ENCODE measurements around the gene SLC35F6. TPM values are rescaled to one million over a fixed set of nuclear protein-coding genes. Genes with fewer than 3 reads are reported as not detected.
"Not testable (repeated sequence)": the region's sequence is repeated elsewhere in the genome, so short reads cannot be mapped to it uniquely, and the experiment has no call there.

Gene SLC35F6
- total RNA-seq, 1 experiment from 2014 or later, result 19.1 TPM

DNA sequence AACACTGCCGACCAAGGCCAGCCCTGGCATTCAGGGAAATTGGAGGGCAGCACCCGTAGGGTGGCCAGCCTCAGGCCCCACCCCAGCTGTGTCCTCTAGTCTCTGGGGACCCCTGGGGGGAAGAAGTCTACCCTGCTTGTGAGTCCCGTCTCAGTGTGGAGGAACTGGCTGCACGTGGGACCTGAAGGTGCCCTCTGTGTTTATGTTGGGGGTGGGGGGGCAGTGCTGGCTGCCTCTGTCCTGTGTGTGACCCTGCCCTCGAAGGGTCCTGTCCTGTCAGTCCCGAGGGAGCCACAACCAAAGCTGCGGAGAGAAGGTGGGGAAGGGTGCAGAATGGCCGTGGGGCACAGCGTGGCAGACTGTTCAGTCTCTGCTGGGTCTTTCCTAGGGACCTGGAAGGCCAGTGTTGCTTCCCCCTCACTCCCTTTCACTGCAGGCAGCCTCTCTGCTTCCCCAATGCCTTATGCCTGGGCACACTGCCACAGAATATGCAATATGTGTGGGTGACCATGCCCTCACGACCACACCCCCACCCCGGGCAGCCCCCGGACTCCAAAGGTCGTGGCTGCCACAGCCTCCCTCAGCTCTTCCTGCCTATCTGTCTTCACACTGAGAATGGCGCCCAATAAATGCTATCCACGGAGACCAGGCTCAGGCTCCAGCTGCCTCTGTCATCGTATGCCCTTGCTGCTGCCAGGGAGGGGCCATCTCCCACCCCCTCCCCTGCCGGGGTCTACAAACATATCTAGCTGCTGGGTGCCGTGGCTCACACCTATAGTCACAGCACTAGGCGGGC is 33.3 kb upstream of the SLC35F6 start:
- no peak for DNase-seq (ENCODE audit: low read depth)

DNA sequence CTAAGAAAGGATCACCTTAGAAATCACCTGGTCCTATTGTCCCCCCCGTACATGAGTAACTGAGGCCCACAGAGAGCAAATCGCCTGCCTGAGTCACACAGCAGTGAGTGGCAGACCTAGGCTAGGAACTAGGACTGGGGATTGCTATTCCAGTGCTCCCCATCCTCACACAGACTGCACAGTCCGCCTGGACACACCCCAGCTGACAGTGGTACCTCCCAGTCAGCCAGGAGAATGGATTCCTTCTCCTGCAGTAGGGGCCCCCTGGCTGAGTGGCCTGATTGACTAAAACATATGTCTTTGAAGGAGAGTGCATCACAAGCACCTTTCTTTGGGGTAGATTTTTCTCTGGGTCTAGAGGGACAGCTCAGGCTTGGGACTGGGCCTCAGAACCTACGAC is 32.4 kb upstream of the SLC35F6 start:
- DNase-seq (ENCODE audit: low read depth), result no peak

DNA sequence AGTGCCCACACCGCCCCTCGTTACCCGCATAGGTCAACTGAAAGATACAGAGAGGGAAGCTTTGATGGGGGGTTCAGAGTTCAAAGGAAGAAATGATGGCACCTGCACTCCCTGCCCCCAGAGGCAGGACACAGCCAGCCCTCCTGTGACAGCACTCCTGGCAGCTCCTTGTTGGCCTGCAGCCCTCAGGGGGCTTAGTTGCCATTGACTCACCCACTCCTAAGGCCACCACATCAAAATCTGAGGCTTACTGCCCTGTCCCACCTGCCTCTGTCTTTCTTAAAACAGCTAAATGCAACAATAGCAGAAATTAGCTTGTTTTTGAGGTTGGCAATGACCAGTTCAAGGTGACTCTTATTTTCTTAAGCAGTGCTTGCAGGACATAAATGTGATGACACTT is 31.6 kb upstream of the SLC35F6 start:
- no peak for DNase-seq (ENCODE audit: low read depth)

DNA sequence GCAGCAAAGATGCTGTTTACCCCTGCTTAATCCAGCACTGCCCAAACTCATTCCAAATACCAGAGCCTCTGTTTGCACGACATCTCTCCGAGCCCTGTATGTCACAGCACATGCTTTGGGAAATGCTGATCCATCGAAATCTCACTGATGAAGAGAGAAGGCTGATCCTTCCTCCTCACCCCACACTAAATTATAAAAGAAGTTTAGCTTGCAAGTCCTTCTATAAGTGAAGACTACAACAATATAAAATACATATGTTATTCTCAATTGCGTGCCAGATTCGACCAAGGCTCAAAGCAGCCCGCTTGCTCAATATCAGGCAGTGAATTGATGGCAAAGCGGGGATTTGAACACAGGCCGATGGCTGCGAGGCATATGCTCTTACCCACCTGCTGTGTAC is 30.7 kb upstream of the SLC35F6 start:
- DNase-seq (ENCODE audit: low read depth), result no peak

DNA sequence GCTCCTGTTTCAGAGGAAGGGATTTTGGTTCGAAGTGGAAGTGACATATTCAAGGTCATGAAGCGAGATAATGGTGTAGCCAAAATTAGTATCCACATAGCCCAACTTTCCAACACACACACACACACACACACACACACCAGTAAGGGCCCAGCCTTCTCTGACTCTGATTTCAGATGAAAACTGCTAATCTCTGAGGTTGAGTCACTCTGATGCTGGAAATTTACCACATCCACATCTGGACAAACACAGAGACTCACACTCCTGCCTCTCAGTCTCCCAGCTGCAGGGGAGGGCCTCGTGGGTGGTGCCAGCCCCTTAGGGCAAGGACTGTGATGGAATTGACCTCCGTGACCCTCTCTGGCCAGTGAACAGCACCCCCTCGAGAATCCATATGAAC is 29.0 kb upstream of the SLC35F6 start:
- DNase-seq (ENCODE audit: low read depth), result peak; percentile 88

DNA sequence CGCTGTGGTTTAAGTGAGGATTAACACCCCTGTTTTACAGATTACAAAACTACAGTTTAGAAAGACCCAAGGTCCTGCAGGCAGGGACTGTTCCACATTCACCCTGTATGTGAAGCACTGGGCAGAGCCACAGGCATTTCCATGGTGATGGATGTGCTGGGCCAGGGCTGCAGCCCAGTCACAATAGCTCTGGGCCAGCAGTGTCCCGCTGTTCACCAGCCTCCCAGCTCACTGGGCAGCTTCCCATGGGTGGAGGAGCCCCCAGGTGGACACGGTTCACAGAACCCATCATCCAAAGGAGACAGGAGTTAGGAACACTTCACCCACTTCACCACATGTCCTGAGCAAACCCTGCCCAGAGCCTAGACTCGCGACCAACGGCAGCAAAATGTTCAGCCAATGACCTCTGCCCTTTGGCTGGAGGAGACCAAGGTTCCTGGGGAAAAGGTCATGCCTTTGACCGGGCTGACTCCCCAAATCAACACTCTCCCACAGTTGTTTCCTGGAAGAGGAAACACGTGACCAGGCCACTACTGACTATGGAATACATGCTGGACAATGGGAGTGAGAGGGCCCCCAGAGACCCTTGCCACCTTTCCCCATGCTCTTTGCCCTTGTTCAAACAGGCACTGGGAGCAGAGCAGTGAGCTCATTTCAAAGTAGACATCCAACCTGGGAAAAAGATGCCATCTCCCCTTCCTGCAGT is 28.0 kb upstream of the SLC35F6 start:
- DNase-seq (ENCODE audit: low read depth), result no peak

DNA sequence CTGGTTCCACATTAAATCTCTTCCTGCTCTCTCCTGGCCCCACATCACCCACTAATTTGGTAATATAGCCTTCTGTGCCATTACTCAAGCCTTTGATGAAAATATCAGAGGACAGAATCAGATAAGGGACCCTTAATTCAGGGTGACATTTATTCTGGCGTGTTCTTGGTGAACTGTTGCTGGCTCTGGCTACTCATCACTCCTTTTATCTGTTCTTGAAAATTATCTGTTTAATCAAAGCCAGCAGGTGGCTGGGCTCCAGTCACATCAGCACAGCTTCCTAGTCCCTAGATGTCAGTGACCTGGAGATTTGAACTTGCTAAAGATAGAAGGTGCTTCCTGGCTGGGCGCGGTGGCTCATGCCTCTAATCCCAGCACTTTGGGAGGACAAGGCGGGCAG is 26.9 kb upstream of the SLC35F6 start:
- DNase-seq (ENCODE audit: low read depth), result no peak

DNA sequence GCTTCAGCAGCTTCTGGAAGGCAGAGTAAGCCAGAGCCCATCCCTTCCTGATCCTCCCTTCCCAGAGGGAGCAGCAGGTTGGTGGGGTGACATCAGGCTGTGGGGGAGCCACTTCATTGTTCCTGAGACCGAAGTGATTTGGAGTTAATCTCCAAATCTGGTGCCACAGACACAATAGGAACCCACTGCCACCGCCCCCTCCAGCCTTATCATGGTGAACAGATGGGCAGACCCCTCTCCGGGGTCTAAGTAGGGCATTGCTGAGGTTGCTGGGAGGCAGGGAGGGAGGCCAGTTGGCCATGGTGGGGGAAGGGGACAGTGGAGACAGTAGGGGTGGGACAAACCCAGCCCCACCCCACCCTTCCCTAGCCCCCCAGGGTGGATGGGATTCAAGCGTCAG is 25.6 kb upstream of the SLC35F6 start:
- DNase-seq (ENCODE audit: low read depth), result no peak

DNA sequence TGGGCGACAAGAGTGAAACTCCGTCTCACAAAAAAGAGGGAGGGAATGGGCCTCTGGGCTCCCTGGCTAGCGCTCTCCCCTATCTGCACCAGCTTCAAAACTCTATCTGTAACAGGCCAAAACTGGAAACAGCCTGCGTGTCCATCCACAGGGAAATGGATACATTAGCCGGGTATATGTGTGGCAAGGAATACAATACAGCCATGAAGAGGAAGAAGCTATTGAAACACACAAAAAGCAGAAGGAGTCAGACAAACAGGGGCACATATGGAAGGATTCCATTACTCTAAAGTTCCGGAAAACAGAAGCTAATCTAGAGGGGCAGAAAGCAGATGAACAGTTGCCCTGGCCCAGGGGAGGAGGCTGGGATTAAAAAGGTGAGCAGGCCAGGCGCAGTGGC is 24.6 kb upstream of the SLC35F6 start:
- no peak for DNase-seq (ENCODE audit: low read depth)

DNA sequence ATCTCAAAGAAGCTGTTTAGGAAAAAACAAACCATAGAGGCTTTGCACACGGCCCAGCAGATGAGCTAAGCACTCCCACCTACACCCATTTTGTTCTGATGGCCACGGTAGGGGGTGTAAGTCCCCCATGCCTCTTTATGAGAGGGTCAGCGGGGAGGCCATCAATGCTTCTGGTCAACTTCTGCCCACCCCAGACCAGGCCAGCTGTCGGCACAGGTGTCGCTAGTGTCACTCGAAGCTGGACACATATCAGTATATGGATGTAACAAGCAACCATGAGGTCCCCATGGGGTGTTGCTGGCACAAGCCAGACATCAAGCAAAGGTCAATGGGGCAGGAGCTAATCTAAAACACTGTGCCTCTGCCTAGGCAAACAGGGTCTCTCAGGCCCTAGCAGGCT is 23.7 kb upstream of the SLC35F6 start:
- DNase-seq (ENCODE audit: low read depth), result no peak

DNA sequence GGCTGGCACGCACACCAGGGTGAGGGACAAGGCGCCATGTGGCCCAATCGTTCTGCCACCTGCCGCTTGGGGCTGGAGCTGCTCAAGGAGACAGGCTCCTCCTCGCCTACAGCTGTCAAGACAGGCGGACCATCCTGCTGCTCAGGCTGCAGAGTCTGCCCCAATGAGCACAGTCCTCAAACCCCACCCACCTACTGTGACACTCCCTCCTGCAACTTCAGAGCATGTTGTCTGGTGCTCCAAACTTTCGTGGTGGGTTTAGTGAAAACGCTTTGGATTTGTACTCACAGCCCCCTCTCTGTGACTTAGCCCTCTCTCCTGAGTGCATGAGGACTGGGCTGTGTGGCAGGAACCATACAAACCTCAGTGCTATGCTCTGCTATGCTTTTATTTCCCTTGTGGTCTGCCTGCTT is 23.2 kb upstream of the SLC35F6 start:
- no peak for DNase-seq (ENCODE audit: low read depth)

DNA sequence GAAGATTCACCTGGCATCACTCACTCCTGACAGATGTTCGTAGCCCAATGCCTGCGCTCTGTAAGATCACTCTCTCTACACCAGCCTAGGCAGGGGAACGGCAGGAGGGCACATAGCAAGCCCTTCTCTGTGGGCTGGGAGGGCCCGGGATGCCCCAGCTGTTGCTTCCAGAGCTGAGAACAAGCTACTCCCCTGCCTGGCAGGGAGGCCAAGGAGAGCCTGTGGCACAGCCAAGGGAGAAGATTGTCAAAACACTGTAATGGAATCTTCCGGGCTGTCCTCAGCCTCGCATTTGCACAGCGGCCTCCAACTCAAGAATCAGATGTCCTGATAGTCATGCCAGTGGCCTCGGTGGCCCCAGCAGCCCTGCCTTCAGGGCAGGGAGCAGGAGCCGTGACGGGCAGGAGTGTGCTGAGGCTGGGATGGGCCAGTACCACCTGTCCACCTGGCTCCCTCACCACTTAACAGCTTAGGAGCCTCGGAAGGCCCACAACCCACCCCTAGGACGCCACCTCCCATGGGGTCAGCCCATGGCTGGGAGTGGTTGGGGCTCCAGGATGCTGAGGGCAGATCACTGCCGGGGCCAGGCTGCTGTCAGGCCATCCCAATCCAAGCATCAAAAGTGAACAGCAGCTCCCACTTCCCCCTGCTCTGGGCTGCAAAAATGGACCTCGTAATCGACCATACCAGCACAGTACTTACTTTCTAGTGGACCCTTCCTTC is 21.9 kb upstream of the SLC35F6 start:
- no peak for DNase-seq (ENCODE audit: low read depth)

DNA sequence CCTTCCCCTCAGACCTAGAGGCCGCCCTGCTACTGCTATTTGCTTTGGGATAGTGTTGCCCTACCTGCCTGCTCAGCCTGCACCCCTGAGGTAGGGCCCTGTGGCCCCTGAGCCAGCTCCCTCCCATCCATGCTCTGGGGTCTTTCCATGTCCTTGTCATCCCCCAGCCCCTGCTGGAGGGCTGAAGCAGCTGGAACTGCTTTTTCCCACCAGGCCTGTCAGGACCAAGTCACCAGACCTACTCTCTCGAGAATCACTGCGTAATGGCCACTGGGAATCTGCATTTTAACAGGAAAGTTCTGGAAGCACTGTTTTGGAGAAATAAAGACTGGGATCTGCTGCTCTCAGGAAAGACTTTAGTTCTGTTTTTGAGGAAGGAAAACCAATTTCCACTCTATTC is 20.2 kb upstream of the SLC35F6 start:
- DNase-seq (ENCODE audit: low read depth), result no peak

DNA sequence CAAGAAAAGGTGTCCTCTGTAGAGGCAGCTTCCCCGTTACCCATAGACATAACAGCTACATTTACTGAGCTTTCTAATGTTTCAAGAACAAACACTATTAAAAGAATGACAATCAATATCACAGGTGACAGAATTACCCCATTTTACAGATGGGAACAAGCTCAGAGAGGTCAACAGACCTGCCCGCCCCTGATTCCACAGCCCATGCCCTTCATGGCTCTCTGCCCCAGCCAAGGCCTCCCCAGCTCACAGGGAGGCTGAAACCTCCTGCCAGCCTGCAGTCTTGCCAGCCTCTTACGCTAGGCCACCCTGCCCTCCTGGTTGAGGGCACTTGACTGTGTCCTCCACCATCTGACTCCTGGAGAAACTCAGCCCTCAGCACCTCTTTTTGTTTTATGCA is 19.1 kb upstream of the SLC35F6 start:
- DNase-seq (ENCODE audit: low read depth), result no peak

DNA sequence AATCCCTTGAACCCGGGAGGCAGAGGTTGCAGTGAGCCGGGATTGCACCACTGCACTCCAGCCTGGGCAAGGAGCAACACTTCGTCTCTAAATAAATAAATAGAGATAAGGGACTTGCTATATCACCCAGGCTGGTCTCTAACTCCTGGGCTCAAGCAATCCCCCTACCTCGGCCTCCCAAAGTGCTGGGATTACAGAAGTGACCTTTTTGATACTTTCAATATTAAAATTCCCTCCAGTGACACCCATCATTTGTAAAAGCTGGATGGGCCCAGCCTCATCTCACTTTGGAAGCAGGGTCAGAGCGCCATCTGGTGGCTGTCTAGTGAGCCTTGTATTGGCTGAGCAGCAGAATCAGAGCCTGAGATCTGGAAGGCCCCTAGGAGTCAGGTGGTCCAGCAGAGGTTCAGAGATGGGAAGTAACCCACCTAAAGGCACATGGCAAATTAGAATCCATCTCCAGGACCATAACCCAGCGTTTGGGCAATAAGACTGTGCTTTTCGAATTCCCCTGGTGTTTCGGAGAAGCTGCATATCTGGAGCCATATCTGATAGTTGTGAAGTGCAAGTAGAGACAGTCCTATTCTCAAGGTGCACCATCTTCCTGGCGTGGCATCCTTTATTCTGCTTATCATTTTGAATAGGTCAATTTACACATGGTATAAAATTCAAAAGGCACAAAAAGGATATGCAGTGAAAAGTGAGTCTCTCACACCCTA is 18.3 kb upstream of the SLC35F6 start:
- peak; percentile 83 for DNase-seq (ENCODE audit: low read depth)

DNA sequence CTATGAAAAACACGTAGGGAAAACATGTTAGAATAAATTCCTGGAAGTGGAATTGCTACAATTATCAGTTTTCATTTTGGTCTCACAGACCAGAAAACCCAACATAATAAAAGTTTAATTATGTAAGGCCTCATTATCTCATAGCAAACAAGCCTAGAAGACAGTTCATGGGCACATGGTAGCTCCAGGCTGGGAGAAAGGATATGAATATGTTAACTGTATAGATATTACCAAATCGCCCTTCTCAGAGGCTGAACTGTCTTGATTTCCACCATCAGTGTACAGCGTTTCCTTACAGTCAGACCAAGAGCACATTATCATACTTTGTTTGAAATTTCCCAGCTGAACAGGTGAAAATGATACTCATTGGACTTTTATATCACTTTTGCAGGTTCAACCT is 17.1 kb upstream of the SLC35F6 start:
- no peak for DNase-seq (ENCODE audit: low read depth)

DNA sequence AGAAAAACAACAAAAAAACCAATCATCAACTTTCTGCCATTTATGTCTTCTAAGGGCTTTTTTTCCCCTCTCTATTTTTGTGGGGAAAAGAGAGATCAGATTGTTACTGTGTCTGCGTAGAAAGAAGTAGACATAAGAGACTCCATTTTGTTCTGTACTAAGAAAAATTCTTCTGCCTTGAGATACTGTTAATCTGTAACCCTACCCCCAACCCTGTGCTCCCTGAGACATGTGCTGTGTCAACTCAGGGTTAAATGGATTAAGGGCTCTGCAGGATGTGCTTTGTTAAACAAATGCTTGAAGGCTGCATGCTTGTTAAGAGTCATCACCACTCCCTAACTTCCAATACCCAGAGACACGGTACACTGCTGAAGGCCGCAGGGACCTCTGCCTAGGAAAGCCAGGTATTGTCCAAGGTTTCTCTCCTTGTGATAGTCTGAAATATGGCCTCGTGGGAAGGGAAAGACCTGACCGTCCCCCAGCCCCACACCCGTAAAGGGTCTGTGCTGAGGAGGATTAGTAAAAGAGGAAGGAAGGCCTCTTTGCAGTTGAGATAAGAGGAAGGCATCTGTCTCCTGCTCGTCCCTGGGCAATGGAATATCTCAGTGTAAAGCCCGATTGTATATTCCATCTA is 14.2 kb upstream of the SLC35F6 start:
- DNase-seq (ENCODE audit: low read depth), result not testable (repeated sequence)

DNA sequence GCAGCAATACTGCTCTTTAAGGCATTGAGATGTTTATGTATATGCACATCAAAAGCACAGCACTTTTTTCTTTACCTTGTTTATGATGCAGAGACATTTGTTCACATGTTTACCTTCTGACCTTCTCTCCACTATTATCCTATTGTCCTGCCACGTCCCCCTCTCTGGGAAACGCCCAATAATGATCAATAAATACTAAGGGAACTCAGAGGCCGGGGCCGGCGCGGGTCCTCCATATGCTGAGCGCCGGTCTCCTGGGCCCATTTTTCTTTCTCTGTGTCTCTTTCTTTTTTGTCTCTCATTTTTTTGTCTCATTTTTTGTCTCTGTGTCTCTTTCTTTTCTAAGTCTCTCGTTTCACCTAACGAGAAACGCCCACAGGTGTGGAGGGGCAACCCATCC is 13.6 kb upstream of the SLC35F6 start:
- DNase-seq (ENCODE audit: low read depth), result not testable (repeated sequence)

DNA sequence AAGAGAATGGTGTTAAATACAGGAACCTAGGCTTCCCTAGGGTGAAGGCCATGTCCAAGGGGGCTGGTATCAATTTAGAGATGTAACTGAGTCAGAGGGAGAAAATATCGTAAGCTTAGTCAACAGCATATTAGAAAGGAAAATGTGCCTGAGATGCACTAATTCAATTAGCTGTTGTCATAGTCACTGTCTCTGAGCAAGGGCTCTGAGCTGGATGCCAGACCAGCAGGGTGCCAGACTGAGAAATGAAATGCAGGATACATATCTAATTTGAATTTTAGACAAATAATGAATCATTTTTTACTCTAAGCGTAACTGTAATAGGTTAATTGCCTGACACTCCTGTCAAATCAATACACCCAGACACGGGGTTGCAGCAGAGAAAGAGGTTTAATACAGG is 11.4 kb upstream of the SLC35F6 start:
- no peak for DNase-seq (ENCODE audit: low read depth)

DNA sequence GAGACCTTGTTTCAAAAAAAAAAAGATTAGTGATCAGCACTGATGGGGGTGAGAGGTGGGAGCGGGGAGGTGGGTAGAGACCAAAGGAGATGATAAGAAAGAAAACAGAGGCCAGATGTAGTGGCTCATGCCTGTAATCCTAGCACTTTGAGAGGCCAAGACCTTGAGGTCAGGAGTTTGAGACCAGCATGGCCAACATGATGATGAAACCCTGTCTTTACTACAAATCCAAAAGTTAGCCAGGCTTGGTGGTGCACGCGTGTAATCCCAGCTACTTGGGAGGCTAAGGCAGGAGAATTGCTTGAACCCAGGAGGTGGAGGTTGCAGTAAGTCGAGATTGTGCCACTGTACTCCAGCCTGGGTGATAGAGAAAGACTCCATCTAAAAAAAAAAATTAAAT is 9.5 kb upstream of the SLC35F6 start:
- DNase-seq (ENCODE audit: low read depth), result no peak

DNA sequence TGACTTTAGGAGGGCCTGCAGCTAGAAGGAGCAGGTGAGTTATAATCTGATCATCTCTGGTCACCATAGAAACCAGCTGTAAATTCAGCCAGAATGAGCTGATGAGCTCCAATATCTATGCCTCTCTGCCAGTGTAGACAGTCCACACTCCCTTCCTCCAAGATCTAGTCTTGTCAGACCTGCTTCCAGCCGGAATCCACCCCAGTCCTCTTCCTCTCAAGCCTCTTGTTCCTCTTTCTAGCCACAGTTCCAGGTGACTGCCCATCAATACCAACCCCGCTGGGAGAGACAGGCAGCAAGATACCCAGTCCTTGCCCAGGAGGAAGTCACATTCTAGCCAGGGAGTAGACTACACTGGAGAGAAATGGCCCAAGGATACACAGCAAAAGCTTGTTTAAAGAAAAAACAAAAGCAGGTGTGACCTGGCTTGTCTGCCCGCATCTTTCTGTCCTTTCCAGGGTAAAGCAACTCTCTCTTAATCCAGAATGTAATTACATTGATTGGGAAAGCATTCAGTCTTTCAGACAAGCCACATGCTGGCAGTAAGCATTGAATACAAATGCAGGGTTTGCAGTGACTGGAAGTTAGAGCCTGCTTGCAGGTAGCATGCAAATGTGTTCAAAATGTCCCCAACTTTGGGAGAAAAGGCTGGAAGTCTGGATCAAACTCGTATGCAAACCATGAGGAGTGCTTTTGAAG is 9.0 kb upstream of the SLC35F6 start:
- DNase-seq (ENCODE audit: low read depth), result no peak
